Activated T-cell treated with anti-CD3 and anti-CD28 coated beads, Interleukin-2, amount 50 U/mL, for 48 hours (primary cell): ENCODE results near the gene ARID1B.

Experiments
- DNase-seq, 2 experiments: peaks; one replicate each; pipeline ENCODE4 v3.0.0-alpha.2; 2020

ARID1B gene

GRCh38 chr6:156828280-156828703 lies 51.1 kb downstream of the ARID1B start:
- peak; percentile 54 to 61 for DNase-seq

GRCh38 chr6:156830126-156830525 lies 52.9 kb downstream of the ARID1B start:
- no peak for DNase-seq

GRCh38 chr6:156832231-156832647 lies 55.1 kb downstream of the ARID1B start:
- DNase-seq = no peak

GRCh38 chr6:156832669-156833068 lies 55.5 kb downstream of the ARID1B start:
- no peak for DNase-seq

- DNase-seq = no peak
Measured at GRCh38 chr6:156833755-156834154, 56.6 kb downstream of the ARID1B start.

- DNase-seq = no peak
Measured at GRCh38 chr6:156839129-156839528, 62.0 kb downstream of the ARID1B start.

- no peak for DNase-seq
Measured at GRCh38 chr6:156839591-156840001, 62.4 kb downstream of the ARID1B start.

GRCh38 chr6:156840136-156840535 lies 63.0 kb downstream of the ARID1B start:
- DNase-seq = no peak

GRCh38 chr6:156840606-156841005 lies 63.4 kb downstream of the ARID1B start:
- DNase-seq = no peak

- no peak for DNase-seq
Measured at GRCh38 chr6:156841508-156841907, 64.3 kb downstream of the ARID1B start.

GRCh38 chr6:156842598-156843250 lies 65.5 kb downstream of the ARID1B start:
- DNase-seq = no peak

- no peak for DNase-seq
Measured at GRCh38 chr6:156844089-156844488, 66.9 kb downstream of the ARID1B start.

- no peak for DNase-seq
Measured at GRCh38 chr6:156845454-156846155, 68.4 kb downstream of the ARID1B start.

GRCh38 chr6:156846845-156847599 lies 69.8 kb downstream of the ARID1B start:
- no peak for DNase-seq

- DNase-seq = no peak
Measured at GRCh38 chr6:156848123-156848522, 70.9 kb downstream of the ARID1B start.

GRCh38 chr6:156848533-156848932 lies 71.4 kb downstream of the ARID1B start:
- no peak for DNase-seq

- no peak for DNase-seq
Measured at GRCh38 chr6:156849806-156850205, 72.6 kb downstream of the ARID1B start.

- DNase-seq = no peak
Measured at GRCh38 chr6:156850353-156850752, 73.2 kb downstream of the ARID1B start.

GRCh38 chr6:156851454-156851921 lies 74.3 kb downstream of the ARID1B start:
- no peak for DNase-seq

GRCh38 chr6:156852147-156852857 lies 75.1 kb downstream of the ARID1B start:
- DNase-seq = no peak

GRCh38 chr6:156852858-156853216 lies 75.7 kb downstream of the ARID1B start:
- no peak for DNase-seq

GRCh38 chr6:156853733-156854132 lies 76.6 kb downstream of the ARID1B start:
- DNase-seq = no peak
